Brain microvascular endothelial cell (primary cell): ENCODE data around the gene PVRIG.
"Not testable (repeated sequence)": the region's sequence is repeated elsewhere in the genome, so short reads cannot be mapped to it uniquely, and the experiment has no call there.

ENCODE experiments used
- DNase-seq: peaks from one replicate; pipeline ENCODE4 v3.0.0-alpha.2; 2020
- H3K27ac ChIP-seq: fragments of 250-450 bp; sonication (Bioruptor Pico); 2 replicates; pipeline ENCODE4 v1.5.1; 2020; ENCODE audit warnings: mild to moderate bottlenecking, moderate library complexity
- H3K27me3 ChIP-seq: fragments of 250-450 bp; sonication (Bioruptor Pico); replicated peaks from 2 replicates; pipeline ENCODE4 v1.5.1; 2020; ENCODE audit warnings: mild to moderate bottlenecking
- H3K36me3 ChIP-seq: fragments of 250-450 bp; sonication (Bioruptor Pico); replicated peaks from 2 replicates; pipeline ENCODE4 v1.5.1; 2020; ENCODE audit warnings: mild to moderate bottlenecking
- H3K4me3 ChIP-seq: 2 replicates; pipeline ENCODE4 v1.5.1; 2011; ENCODE audit warnings: low read depth, mild to moderate bottlenecking, control low read depth, low read length, moderate library complexity
- in situ Hi-C: cut with HindIII; loops from 2 replicates; pipeline ENCODE4 v1.10.0; 2017; ENCODE audit warnings: low sequenced_read_pairs, low pct_ligation_motif_present
- TF ChIP-seq, protein P1 (sequence below): IDR thresholded peaks from 2 replicates; pipeline ENCODE4 v1.5.1; 2011; ENCODE audit warnings: low read depth, mild to moderate bottlenecking, moderate library complexity, low read length, control low read depth, inconsistent platforms; ENCODE audit errors: missing control alignments

PVRIG gene

DNA sequence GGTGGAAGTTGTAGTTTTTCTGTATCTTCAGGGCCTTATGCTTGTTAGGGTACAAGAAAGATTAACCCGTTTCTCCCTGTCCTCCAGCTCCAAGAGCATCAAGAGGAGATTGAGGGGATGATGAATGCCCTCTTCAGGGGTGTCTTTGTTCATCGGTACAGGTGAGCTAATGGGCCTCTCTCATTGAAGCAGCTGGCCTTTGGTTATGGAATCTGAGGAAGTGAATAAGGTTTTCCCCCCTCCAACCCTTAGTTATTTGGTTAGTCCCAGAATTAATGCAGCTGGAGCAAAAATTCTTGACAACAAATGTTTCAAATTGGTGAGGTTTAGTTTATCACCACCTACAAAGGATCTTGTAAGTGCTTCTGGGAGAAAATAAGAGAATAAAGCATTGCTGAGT lies 24.5 kb upstream of the PVRIG start:
- Histone ChIP-seq H3K4me3 (no peak overlapping the region), H3K27ac (no peak overlapping the region), H3K36me3 (no peaks in the 10 kb centered on the region), H3K27me3 (no peaks in the 10 kb centered on the region)
- no peak for DNase-seq
- TF ChIP-seq, protein P1, sequence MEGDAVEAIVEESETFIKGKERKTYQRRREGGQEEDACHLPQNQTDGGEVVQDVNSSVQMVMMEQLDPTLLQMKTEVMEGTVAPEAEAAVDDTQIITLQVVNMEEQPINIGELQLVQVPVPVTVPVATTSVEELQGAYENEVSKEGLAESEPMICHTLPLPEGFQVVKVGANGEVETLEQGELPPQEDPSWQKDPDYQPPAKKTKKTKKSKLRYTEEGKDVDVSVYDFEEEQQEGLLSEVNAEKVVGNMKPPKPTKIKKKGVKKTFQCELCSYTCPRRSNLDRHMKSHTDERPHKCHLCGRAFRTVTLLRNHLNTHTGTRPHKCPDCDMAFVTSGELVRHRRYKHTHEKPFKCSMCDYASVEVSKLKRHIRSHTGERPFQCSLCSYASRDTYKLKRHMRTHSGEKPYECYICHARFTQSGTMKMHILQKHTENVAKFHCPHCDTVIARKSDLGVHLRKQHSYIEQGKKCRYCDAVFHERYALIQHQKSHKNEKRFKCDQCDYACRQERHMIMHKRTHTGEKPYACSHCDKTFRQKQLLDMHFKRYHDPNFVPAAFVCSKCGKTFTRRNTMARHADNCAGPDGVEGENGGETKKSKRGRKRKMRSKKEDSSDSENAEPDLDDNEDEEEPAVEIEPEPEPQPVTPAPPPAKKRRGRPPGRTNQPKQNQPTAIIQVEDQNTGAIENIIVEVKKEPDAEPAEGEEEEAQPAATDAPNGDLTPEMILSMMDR = no peak
- in situ Hi-C loops = no loop called here

DNA sequence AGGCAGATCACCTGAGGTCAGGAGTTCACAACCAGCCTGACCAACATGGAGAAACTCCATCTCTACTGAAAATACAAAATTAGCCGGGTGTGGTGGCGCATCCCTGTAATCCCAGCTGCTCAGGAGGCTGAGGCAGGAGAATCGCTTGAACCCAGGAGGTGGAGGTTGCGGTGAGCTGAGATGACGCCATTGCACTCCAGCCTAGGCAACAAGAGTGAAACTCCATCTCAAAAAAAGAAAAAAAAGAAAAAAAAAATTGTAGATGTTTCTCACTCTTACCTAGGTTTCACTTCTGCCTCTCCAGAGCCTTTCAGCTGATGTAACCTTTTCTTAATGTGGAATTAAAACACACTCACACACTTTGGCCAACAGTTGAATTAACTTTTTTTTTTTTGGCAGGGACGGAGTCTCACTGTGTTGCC lies 23.8 kb upstream of the PVRIG start:
- H3K27me3 ChIP-seq, H3K4me3 ChIP-seq, H3K36me3 ChIP-seq, DNase-seq, in situ Hi-C loops, H3K27ac ChIP-seq: not testable (repeated sequence)

- TF ChIP-seq, protein P1 = no peak
- no peak for DNase-seq
- Histone ChIP-seq H3K27ac (no peak overlapping the region), H3K36me3 (no peaks in the 10 kb centered on the region), H3K4me3 (no peak overlapping the region), H3K27me3 (peaks cover 9% of the 10 kb centered on the region)
- in situ Hi-C loops = no loop called here
Observed at GRCh38 chr7:100198266-100198665, 21.5 kb upstream of the PVRIG start.

DNA sequence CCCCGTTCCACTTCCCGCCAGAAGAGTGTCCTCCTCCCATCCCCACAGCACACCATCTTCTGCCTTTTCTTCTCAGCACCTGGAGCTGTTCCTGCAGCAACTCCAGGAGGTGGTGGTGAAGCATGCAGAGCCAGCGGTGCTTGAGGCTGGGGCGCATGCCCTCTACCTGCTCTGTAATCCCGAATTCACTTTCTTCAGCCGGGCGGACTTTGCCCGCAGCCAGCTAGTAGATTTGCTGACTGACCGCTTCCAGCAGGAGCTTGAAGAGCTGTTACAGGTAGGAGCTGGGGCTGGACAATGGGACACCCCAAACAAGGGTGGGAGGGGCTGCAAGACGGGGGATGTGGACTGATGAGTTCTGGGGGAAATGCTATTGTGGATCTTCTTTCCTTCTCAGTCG lies 19.1 kb upstream of the PVRIG start:
- H3K4me3 ChIP-seq = no peak overlapping the region
- TF ChIP-seq, protein P1 = no peak
- no peaks in the 10 kb centered on the region for H3K36me3 ChIP-seq
- DNase-seq = no peak
- H3K27ac ChIP-seq = no peak overlapping the region
- H3K27me3 ChIP-seq = peaks cover 9% of the 10 kb centered on the region
- in situ Hi-C loops = no loop called here

DNA sequence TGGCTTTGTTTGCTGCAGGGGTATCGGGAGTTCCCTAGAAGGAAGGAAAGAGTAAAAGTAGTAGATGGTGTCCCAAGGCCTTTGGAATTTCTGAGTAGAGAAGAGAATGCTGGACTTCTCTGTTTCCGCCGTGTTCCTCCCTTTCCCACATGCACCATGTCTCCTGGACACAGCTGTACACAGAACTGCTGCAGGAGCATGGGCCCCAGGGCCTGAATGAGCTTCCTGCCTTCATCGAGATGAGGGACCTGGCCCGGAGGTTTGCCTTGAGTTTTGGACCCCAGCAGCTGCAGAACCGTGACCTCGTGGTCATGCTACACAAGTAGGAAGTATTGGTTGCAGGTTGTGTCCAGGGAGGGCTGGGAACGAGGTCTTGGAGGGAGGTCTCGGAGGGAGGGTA lies 15.3 kb upstream of the PVRIG start:
- in situ Hi-C loops = no loop called here
- Histone ChIP-seq H3K27me3 (peaks cover 11% of the 10 kb centered on the region), H3K27ac (no peak overlapping the region), H3K36me3 (no peaks in the 10 kb centered on the region), H3K4me3 (no peak overlapping the region)
- DNase-seq = no peak
- TF ChIP-seq, protein P1 = no peak

- Histone ChIP-seq H3K4me3 (no peak overlapping the region), H3K36me3 (no peaks in the 10 kb centered on the region), H3K27ac (no peak overlapping the region), H3K27me3 (peaks cover 2% of the 10 kb centered on the region)
- in situ Hi-C loops = no loop called here
- no peak for DNase-seq
- TF ChIP-seq, protein P1 = no peak
Observed at GRCh38 chr7:100208911-100209408, 10.8 kb upstream of the PVRIG start.
